Measurements from ENCODE around the gene PTTG2.
A peak's percentile ranks its signal among the peaks of the same experiment; 100 is the strongest.
"Not testable (repeated sequence)": the region's sequence is repeated elsewhere in the genome, so short reads cannot be mapped to it uniquely, and the experiment has no call there.

Gene PTTG2

GRCh38 chr4:37973441-37973840 is 13.2 kb downstream of the PTTG2 start:
- DNase-seq (ENCODE audit: low spot score in 2 of 2) (no peak), ATAC-seq (no peak)
- no peaks in the 10 kb centered on the region for H3K36me3 Mint-ChIP-seq
- no peaks in the 10 kb centered on the region for H3K9me3 Mint-ChIP-seq
- H3K27ac Mint-ChIP-seq, result no peak overlapping the region
- H3K4me3 Mint-ChIP-seq, result no peak overlapping the region
- peaks cover 20% of the 10 kb centered on the region for H3K4me1 Mint-ChIP-seq

- peaks cover 21% of the 10 kb centered on the region for H3K4me1 Mint-ChIP-seq
- H3K9me3 Mint-ChIP-seq; ATAC-seq; H3K4me3 Mint-ChIP-seq; DNase-seq (ENCODE audit: low spot score in 2 of 2); H3K27ac Mint-ChIP-seq; H3K36me3 Mint-ChIP-seq: not testable (repeated sequence)
Measured at GRCh38 chr4:37975321-37975822, 15.2 kb downstream of the PTTG2 start.

- H3K9me3 Mint-ChIP-seq, result no peaks in the 10 kb centered on the region
- DNase-seq (ENCODE audit: low spot score in 2 of 2), result no peak
- ATAC-seq, result no peak
- no peaks in the 10 kb centered on the region for H3K36me3 Mint-ChIP-seq
- H3K4me3 Mint-ChIP-seq, result peak overlapping the region; percentile 46
- peaks cover 18% of the 10 kb centered on the region for H3K4me1 Mint-ChIP-seq
- no peak overlapping the region for H3K27ac Mint-ChIP-seq
Measured at GRCh38 chr4:37976507-37976906, 16.3 kb downstream of the PTTG2 start.

GRCh38 chr4:37976991-37977470 is 16.8 kb downstream of the PTTG2 start:
- peak; percentile 87 for ATAC-seq
- Mint-ChIP-seq H3K9me3 (no peaks in the 10 kb centered on the region), H3K27ac (no peak overlapping the region), H3K36me3 (no peaks in the 10 kb centered on the region), H3K4me3 (peak overlapping the region; percentile 76), H3K4me1 (peaks cover 23% of the 10 kb centered on the region)
- peak; percentile 58 to 78 for DNase-seq (ENCODE audit: low spot score in 2 of 2)

GRCh38 chr4:37977471-37978247 is 17.5 kb downstream of the PTTG2 start:
- Mint-ChIP-seq H3K4me3 (peak overlapping the region; percentile 76), H3K27ac (peak overlapping the region; percentile 72), H3K4me1 (peaks cover 29% of the 10 kb centered on the region), H3K9me3 (no peaks in the 10 kb centered on the region), H3K36me3 (no peaks in the 10 kb centered on the region)
- DNase-seq (ENCODE audit: low spot score in 2 of 2), result peak; percentile 51 to 82
- peak; percentile 82 for ATAC-seq

GRCh38 chr4:37978248-37978924 is 18.2 kb downstream of the PTTG2 start:
- DNase-seq (ENCODE audit: low spot score in 2 of 2) (peak; percentile 8 to 61), ATAC-seq (peak; percentile 56)
- H3K27ac Mint-ChIP-seq, result peak overlapping the region; percentile 72
- no peaks in the 10 kb centered on the region for H3K9me3 Mint-ChIP-seq
- H3K4me1 Mint-ChIP-seq, result peaks cover 30% of the 10 kb centered on the region
- peak overlapping the region; percentile 76 for H3K4me3 Mint-ChIP-seq
- no peaks in the 10 kb centered on the region for H3K36me3 Mint-ChIP-seq

GRCh38 chr4:37980246-37980645 is 20.0 kb downstream of the PTTG2 start:
- Mint-ChIP-seq H3K36me3 (no peaks in the 10 kb centered on the region), H3K4me3 (no peak overlapping the region), H3K27ac (no peak overlapping the region), H3K4me1 (peaks cover 27% of the 10 kb centered on the region), H3K9me3 (no peaks in the 10 kb centered on the region)
- no peak for ATAC-seq
- no peak for DNase-seq (ENCODE audit: low spot score in 2 of 2)

- H3K9me3 Mint-ChIP-seq, result no peaks in the 10 kb centered on the region
- H3K4me3 Mint-ChIP-seq, result no peak overlapping the region
- H3K36me3 Mint-ChIP-seq, result no peaks in the 10 kb centered on the region
- H3K27ac Mint-ChIP-seq, result no peak overlapping the region
- DNase-seq (ENCODE audit: low spot score in 2 of 2) (no peak), ATAC-seq (no peak)
- peaks cover 33% of the 10 kb centered on the region for H3K4me1 Mint-ChIP-seq
Measured at GRCh38 chr4:37981425-37981824, 21.2 kb downstream of the PTTG2 start.

GRCh38 chr4:37981844-37982720 is 21.9 kb downstream of the PTTG2 start:
- H3K36me3 Mint-ChIP-seq, result no peaks in the 10 kb centered on the region
- H3K4me3 Mint-ChIP-seq, result no peak overlapping the region
- no peaks in the 10 kb centered on the region for H3K9me3 Mint-ChIP-seq
- ATAC-seq (no peak), DNase-seq (ENCODE audit: low spot score in 2 of 2) (no peak)
- H3K4me1 Mint-ChIP-seq, result peaks cover 33% of the 10 kb centered on the region
- no peak overlapping the region for H3K27ac Mint-ChIP-seq

GRCh38 chr4:37982736-37983135 is 22.5 kb downstream of the PTTG2 start:
- Mint-ChIP-seq H3K4me3 (no peak overlapping the region), H3K27ac (no peak overlapping the region), H3K4me1 (peaks cover 33% of the 10 kb centered on the region), H3K9me3 (no peaks in the 10 kb centered on the region), H3K36me3 (no peaks in the 10 kb centered on the region)
- DNase-seq (ENCODE audit: low spot score in 2 of 2) (no peak), ATAC-seq (no peak)

- no peak for DNase-seq (ENCODE audit: low spot score in 2 of 2)
- H3K9me3 Mint-ChIP-seq, result no peaks in the 10 kb centered on the region
- peaks cover 25% of the 10 kb centered on the region for H3K4me1 Mint-ChIP-seq
- no peak overlapping the region for H3K27ac Mint-ChIP-seq
- ATAC-seq, result no peak
- no peaks in the 10 kb centered on the region for H3K36me3 Mint-ChIP-seq
- no peak overlapping the region for H3K4me3 Mint-ChIP-seq
Measured at GRCh38 chr4:37983951-37984350, 23.8 kb downstream of the PTTG2 start.

- no peaks in the 10 kb centered on the region for H3K36me3 Mint-ChIP-seq
- peaks cover 25% of the 10 kb centered on the region for H3K4me1 Mint-ChIP-seq
- no peak overlapping the region for H3K27ac Mint-ChIP-seq
- DNase-seq (ENCODE audit: low spot score in 2 of 2), result no peak
- ATAC-seq, result peak; percentile 40
- H3K4me3 Mint-ChIP-seq, result no peak overlapping the region
- no peaks in the 10 kb centered on the region for H3K9me3 Mint-ChIP-seq
Measured at GRCh38 chr4:37985730-37986275, 25.6 kb downstream of the PTTG2 start.

- no peak overlapping the region for H3K4me3 Mint-ChIP-seq
- DNase-seq (ENCODE audit: low spot score in 2 of 2), result no peak
- H3K9me3 Mint-ChIP-seq, result no peaks in the 10 kb centered on the region
- no peaks in the 10 kb centered on the region for H3K36me3 Mint-ChIP-seq
- H3K4me1 Mint-ChIP-seq, result peaks cover 15% of the 10 kb centered on the region
- ATAC-seq, result no peak
- H3K27ac Mint-ChIP-seq, result no peak overlapping the region
Measured at GRCh38 chr4:37988670-37989069, 28.5 kb downstream of the PTTG2 start.

- Mint-ChIP-seq H3K36me3 (no peaks in the 10 kb centered on the region), H3K4me3 (no peak overlapping the region), H3K27ac (no peak overlapping the region), H3K4me1 (peaks cover 20% of the 10 kb centered on the region), H3K9me3 (no peaks in the 10 kb centered on the region)
- DNase-seq (ENCODE audit: low spot score in 2 of 2) (no peak), ATAC-seq (no peak)
Measured at GRCh38 chr4:37989398-37990260, 29.4 kb downstream of the PTTG2 start.

Data from stimulated activated effector memory CD8-positive, alpha-beta T cell treated with anti-CD3 and anti-CD28 coated beads, Interleukin-12 subunit alpha, Interleukin-12 subunit beta, amount 100 ng/mL, for 72 hours (primary cell).